MV-4-11 (cell line): ENCODE measurements around the gene TYMS.

ENCODE experiments used
- DNase-seq: peaks from one replicate; lab custom pipeline; 2025; lab: John Stamatoyannopoulos, UW

Gene TYMS

DNA sequence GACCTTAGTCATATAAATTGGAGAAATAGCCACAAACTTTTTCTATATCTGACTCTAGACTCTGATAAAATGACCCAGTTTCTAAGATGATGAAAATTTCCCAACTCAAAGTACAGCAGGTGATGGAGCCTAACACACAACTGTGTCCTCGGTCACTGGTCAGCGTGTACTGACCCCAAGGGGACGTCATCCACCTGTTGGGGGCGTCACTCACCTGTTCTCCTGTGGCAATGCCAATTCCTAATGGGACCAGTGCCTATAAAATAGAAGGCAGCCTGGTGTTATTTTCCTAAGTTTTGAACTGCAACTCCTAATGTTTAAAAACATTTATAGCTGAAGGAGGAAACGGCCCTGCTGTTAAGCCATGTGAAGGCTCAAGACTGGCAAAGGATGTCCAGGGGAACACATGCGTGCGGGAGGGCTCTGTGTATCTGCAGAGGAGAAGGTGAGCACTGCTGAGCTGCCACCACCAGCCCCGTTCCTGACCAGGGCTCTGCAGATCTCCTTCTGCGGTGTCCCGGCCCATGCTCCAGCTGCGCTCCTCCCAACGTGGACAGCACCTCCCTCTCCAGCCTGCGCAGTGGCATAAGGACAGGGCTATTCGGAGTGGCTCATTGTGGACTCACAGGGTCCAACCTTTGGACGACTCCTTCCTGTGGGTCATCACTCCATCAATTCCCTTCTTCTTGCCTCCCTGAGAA is 21.2 kb downstream of the TYMS start:
- no peak for DNase-seq

DNA sequence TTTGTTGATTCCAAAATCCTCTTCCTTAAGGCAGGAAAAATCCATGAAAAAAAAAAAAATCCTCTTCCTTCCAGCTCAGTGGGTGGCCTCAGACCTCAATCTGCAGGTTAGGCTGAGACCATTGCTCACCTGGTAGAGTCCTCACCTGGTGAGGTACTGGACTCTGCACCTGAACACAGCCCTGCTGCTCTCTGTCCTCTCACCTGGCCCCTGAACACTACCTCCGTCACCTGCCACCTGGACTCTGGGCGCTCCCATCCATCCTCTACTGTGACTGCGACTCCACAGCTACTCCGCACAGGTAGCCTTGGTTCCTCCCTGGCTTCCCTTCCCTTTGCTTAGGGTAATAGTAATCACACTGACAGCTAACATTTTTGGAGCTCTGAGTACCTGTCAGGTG is 22.1 kb downstream of the TYMS start:
- no peak for DNase-seq

DNA sequence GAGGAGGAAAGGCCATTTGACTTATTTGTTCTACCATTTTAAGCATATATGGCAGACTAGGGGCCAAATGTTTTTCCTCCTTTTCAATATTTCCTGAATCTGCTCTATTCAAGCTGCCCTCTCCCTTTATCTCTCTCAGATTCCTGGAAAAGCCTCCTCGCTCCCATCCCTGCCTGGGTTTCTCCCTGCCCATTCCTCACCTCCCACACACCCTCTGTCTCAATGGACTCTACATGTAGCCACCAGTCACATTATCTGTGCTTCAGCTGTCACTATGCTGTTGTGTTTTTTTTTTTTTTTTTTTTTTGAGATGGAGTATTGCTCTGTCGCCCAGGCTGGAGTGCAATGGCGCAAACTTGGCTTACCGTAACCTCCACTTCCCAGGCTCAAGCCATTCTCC is 22.9 kb downstream of the TYMS start:
- no peak for DNase-seq

DNA sequence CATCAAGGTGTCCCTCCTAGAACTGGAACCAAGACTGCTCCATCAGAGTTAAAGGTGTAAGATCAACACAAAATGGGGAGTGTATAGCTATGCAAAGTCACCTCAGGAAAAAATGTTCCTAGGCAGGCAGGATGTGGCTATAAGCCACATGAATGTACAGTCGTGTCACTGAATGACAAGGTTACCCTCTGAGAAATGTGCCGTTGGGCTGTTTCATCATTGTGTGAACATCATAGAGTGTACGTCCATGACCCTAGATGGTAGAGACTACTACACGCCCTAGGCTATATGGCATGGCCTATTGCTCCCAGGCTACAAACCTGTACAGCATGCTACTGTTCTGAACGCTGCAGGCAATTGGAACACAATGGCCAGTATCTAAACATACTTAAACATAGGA is 24.5 kb downstream of the TYMS start:
- no peak for DNase-seq

DNA sequence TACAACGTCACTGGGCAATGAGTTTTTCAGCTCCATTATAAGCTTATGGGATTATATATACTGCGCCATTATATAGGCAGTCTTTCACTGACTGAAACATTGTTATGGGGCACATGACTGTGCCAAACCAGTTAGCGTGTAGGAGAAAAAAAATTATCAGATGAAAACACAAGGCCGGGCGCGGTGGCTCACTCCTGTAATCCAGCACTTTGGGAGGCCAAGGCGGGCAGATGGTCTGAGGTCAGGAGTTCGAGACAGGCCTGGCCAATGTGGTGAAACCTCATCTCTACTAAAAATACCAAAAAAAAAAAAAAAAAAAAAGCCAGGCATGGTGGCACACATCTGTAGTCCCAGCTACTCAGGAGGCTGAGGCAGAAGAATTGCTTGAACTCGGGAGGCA is 25.0 kb downstream of the TYMS start:
- DNase-seq: peak; percentile 19

DNA sequence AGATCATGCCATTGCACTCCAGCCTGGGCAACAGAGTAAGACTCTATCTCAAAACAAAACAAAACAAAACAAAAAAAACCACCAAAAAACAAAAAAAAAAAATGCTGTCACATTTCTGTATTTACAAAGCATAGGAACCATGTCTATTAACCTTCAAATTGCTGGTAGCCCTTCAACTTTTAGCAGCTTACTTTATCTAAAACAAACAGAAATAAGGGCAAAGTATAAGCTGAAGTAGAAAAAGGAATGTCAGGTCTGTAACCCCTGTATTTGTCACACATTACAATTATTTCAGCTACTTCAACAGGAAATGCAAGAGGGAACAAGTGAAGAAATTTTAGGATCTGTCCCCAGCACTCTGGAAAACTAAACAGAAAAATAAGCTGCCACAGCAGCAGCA is 25.4 kb downstream of the TYMS start:
- DNase-seq: no peak

DNA sequence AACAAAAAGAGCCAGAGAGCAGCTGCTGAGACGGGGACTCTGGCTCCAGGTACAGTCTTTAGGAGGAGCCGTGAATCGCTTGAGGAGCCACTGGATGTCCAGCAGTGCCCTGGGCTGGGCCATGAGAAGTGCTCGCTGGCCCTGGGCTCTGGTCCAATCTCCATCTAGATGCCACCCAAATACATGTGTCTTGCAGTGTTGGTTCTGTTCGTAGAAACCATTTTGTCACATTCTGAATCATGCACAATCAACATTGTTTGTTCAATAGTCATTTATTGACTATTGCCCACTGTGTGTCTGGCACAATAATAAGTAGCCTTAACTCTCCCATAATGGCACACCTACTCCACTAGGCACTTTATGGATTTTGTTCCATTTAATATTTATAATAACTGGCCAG is 26.1 kb downstream of the TYMS start:
- no peak for DNase-seq

DNA sequence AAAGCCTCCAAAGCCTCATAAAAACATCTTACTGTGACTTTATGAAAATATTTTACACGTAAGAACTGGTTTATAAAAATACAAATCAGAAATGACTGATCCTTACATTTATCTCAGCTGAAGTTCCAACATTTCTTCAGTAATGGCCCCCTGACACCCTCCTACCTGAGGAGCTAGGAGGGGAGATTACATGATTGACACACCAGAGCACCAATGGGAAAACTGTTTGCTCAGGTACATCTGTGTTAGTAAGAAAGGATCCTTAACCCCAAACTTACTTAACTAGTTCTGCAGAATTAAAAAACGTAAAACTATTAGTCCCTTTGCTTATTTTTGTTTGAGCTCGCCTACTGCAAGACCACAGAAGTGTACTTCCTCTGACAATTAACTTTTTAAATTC is 28.0 kb downstream of the TYMS start:
- no peak for DNase-seq

DNA sequence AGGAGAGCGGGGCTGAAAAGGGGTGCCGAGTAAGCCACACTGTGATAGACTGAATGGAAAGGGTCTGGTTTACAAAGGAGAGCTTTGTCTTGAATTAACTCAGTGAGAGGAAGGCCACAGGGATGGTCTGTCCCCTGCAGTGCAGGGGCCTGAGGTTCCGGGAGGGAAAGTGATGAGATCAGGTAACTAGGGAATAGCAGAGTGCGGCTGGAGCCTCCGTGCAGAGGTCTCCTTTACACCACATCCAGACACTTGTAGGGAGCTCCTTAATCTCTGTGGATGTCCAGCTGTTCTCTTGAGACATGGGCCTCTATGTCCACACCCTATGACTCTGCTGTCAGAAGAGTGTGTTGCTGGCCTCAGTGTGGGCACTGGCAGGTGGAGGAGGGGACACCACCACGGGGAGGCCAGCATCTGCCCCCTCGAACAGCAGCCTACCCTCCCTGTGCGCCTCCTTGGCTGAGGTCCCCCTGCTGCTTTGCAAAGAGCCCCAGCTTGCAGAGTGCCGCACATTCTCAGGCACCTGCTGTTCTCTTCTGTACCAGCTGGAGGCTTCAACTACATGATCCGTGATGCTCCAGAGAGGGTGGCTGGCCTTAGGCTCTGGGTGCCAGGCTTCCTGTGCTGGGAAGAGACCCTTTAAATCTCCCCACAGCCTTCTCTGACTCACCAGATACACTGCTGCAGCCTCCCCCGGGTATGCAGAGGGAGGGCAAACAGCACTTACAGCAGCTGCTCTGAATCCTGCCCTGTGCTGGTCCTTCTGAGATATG is 29.1 kb downstream of the TYMS start:
- DNase-seq: no peak

DNA sequence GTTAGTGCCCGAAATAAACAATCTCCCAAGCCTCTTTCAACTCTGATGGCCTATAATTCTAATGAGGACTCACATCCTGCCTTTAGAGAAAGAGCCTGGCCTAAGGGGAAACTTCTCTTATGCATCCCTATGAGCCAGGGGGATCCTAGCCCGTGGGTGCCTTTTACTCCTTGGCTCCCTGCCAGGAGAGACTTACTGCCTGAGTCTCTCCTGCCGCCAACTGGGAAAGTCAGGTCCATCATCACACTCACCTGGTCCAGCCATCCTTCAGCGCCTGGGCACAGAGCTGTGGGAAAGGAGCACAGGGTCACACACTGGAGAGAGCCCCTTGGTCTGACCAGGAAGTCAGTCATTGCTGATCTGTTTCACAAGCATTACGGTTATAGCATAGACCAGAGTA is 30.9 kb downstream of the TYMS start:
- DNase-seq: peak; percentile 28

DNA sequence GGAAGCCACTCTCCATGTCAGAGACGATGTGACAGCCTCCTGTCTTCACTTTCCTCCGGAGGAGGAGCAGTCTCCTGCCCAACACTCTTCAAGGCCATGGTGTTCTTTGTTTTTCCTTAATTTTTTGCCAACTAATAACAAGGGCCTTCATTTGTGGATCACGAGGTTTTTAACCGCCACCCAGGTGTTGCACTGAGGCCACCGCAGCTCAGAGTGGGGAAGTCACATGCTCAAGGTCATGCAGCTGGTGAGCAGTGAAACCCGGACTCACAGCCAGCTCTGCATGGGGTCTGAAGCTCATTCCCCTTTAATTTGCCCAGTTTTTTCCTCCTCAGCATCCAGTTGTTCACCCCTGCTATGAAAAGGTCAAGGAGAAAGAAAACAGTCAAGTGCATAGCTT is 35.4 kb downstream of the TYMS start:
- DNase-seq: no peak

DNA sequence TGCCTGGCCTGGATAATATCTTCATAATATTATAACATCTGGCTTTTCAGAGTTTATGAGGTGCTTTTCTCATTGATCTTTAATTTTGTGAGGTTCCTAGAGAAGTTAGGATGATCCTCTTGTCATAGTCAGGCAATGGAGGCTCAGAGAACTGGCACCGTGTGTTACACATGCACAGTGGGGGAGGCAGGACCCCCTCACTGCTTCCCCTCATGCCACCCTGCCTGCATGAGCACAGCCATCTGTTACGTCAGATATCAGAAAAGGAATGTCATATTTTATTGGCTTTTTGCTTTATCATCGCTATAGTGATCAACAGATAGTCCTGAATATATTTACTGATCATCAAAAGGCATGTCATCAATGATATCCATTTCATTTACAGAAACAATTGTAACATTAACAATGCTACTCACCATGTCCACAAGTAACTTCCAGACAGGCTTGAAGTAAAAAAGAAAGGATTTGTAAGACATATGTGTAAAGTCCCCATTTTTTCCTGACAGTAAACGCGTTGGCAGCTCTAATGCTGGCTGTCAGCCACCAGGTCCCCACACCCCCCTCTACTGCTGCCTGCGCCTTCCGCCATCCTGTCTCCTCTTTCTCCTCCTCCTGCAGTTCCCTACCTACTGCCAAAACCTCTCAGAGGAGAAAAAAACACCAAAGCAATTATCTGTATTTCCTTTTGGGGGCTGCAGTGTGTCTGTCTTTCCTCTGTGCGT is 36.2 kb downstream of the TYMS start:
- DNase-seq: no peak

DNA sequence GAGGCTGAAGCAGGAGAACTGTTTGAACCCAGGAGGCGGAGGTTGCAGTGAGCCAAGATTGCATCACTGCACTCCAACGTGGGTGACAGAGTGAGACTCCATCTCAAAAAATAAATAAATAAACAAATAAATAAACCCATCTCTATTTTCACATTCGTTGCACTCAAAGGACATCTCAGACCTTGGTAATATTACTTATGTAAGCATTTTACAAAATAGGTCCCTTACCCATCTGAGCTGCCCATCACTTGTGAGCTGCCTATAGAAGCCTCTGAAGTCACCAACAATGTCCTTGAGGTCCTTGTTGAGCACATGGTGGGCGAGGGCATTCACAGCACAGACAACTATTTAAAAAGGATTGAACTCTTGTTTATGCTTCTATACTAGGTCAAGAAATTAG is 39.6 kb downstream of the TYMS start:
- no peak for DNase-seq

DNA sequence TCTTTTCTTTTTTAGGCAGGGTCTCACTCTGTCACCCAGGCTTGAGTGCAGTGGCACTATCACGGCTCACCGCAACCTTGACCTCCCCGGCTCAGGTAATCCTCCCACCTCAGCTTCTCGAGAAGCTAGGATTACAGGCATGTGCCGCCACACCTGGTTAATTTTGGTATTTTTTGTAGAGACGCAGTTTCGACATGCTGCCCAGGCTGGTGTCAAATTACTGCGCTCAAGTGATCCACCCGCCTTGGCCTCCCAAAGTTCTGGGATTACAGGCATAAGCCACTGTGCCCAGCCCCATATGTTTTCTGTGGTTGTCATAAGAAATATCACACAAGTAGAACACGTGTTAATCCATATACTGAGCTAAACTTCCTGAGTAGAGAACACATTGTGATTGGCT is 40.3 kb downstream of the TYMS start:
- DNase-seq: no peak

DNA sequence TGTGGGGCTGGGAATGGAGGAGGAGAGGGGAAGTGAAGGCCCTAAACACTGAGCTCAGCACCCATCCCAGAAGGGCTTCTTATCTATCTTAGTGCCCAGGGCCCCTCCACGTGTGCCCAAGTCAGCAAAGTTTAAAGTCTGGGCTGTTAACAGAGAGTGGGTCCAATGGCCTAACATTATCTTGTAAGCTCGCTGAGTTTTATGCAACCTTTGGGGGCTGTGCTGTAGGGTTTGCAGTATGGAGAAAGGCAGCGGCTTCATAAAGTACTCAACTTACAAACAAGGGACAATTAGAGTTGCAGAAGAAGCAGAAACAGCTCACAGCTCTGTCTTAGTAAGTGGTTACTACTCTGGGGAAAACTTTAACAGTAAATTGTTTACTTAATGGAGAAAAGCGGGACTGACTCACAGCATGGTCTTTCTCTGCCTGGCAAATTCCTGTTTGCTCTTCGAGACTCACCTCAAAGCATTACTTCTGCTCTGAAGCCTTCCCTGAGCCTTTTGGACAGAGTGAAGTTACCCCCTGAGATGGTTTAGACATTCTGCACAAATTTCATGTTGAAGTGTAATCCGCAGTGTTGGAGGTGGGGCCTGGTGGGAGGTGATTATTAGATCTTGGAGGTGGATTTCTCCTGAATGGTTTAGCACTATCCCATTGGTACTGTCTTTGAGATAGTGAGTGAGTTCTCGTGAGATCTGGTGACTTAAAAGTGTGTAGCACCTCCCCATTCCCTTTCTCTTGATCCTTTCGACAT is 45.9 kb downstream of the TYMS start:
- DNase-seq: no peak

DNA sequence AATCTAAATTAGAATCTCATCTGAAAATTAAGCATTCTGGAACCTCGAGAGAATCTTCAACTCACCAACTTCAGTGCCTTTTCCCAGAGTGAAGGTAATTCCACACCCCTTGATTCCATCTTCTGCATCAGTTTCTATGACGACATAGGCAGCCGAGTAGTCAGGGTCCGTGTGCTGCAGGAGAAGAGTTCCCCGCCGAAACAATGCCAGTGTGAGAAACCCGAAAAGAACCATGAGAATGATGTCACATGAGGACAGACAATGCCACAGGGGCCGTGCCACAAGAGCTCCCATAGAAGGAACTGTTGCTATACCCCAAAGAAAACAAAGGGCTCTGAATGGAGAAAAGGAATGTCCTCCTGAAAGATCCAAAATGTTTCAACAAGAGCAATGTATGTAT is 49.0 kb downstream of the TYMS start:
- DNase-seq: no peak

DNA sequence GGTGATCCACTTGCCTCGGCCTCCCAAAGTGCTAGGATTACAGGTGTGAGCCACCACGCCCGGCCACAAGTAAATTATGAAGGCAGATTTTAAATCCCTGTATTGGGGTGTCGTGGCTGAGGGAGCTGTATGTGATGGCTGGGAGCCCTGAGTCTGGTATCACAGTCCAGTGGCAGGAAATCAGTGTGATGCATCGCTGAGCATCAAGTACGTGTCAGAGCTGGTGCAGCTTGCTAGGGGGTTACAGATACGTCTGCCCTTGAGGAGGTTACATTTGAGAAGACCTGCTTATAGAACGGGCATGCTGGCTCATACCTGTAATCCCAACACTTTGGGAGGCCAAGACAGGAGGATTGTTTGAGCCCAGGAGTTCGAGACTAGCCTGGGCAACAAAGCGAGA is 50.6 kb downstream of the TYMS start:
- no peak for DNase-seq

DNA sequence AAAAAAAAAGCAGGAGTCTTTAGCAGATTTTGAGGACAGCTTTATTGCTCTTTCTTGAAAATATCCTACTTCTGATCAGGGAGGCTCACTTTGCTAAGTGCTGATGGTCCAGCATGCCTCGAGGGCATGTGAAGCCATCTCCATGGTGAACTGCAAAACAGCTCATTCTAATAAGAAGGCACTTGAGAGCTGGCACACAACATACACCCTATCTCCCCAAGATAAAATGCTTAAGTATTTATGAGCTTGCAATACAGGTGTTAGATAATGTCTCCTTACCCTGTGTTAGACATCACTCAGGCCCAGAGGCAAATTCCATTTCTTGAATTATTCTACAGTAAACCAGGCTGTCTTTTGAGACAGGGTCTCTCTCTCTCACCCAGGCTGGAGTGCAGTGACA is 52.3 kb downstream of the TYMS start:
- no peak for DNase-seq

DNA sequence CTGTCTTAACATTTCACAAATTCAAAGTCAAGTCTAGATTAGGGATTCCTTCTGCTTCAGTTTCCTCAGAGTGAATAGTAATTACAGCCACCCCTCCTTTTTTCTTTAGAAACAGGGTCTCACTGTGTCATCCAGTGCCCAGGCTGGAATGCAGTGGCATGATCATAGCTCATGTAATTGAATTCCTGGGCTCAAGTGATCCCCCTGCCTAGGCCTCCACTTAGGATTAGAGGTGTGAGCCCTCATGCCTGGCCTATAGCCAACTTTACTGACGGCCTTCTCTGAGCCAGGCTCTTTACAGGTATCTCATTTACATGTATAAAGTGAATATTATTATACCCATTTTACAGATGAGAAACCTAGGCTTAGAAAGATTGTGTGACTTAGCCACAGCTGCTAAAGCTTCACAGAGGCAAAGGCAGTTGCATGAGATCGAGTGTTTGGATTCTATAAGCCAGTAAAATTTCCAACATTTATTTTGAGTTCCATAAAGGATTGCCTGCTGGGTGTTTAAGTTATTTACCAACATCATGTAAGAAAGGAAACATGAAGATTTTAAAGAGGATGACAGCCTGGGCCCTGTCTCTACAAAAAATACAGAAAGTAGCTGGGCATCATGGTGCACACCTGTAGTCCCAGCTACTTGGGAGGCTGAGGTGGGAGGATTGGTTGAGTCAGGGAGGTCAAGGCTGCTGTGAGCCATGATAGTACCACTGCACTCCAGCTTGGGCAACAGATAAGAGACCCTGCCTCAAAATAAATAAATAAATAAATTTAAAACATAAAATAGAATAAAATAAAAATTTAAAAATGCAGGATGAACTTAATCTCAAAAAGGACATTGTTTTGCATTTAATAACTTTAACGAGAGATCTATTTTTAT is 53.2 kb downstream of the TYMS start:
- DNase-seq: no peak

DNA sequence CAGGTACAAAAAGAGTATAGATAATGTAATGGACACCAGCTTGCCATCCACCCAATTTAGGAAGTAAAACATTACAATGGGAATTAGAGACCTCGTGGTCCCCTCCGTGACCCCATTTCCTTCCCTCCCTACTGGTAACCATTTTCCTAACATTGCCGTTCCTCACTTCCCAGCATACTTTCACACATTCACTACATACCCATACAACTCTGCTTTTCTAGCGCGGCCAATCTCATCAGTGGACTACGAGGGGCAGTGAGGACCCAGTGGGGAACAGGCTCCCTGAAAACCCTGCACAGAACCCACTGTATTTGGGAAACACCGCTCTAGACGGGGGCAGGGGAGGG is 53.8 kb downstream of the TYMS start:
- peak; percentile 39 for DNase-seq

DNA sequence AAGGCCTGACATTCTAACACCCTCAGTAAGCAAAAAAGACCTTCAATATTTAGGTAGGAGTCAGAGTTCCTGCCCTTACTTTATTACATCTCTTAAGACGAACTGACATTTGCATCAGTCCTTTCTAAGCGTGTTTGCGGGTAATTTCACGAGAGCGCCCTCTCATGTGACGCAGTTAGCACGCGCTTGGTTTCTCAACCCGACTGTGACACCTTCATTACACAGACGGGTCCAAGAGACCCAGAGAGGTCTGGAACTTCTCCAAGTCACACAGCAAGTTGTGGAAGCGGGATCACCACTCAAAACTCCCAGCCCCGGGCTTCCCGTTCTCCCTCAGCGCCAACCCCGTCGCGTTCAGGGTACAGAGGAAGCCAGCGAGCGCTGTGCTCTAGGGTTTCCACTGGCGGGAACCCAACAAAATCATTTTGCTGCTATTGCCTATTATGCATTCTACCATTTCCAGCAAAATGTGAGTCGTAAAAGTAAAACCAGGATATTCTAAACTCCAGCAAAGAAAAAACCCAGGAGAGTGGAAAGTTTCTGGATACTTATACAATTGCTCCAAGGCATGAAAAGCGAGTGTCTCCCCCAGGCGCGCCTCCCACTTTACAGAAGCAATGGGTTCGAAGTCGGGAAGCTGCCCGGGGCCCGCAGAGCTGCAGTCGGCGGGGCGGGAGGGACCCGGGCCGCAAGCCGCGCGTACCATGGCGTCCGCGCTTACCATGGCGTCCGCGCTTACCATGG is 54.4 kb downstream of the TYMS start:
- peak; percentile 83 for DNase-seq
